Measurements from ENCODE around the gene GTSF1L.

- TF ChIP-seq ZFP3 (CRISPR knock-in tag; IDR thresholded peaks at IDR 0.05), result no peak
- TF ChIP-seq, protein P1, sequence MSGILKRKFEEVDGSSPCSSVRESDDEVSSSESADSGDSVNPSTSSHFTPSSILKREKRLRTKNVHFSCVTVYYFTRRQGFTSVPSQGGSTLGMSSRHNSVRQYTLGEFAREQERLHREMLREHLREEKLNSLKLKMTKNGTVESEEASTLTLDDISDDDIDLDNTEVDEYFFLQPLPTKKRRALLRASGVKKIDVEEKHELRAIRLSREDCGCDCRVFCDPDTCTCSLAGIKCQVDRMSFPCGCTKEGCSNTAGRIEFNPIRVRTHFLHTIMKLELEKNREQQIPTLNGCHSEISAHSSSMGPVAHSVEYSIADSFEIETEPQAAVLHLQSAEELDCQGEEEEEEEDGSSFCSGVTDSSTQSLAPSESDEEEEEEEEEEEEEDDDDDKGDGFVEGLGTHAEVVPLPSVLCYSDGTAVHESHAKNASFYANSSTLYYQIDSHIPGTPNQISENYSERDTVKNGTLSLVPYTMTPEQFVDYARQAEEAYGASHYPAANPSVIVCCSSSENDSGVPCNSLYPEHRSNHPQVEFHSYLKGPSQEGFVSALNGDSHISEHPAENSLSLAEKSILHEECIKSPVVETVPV (CRISPR knock-in tag; IDR thresholded peaks at IDR 0.05), result no peak
- TF ChIP-seq, protein P2, sequence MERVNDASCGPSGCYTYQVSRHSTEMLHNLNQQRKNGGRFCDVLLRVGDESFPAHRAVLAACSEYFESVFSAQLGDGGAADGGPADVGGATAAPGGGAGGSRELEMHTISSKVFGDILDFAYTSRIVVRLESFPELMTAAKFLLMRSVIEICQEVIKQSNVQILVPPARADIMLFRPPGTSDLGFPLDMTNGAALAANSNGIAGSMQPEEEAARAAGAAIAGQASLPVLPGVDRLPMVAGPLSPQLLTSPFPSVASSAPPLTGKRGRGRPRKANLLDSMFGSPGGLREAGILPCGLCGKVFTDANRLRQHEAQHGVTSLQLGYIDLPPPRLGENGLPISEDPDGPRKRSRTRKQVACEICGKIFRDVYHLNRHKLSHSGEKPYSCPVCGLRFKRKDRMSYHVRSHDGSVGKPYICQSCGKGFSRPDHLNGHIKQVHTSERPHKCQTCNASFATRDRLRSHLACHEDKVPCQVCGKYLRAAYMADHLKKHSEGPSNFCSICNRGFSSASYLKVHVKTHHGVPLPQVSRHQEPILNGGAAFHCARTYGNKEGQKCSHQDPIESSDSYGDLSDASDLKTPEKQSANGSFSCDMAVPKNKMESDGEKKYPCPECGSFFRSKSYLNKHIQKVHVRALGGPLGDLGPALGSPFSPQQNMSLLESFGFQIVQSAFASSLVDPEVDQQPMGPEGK (CRISPR knock-in tag; IDR thresholded peaks at IDR 0.05; ENCODE audit: borderline replicate concordance), result no peak
- no peak for TF ChIP-seq ISL1 (CRISPR knock-in tag; IDR thresholded peaks at IDR 0.05)
Observed at GRCh38 chr20:43737925-43738324, 11.1 kb upstream of the GTSF1L start.
